Astrocyte (in vitro differentiated cells and primary cell): Measurements from ENCODE around the gene DNAH3. TPM values are rescaled to one million over a fixed set of nuclear protein-coding genes. Genes with fewer than 3 reads are reported as not detected.

ENCODE experiments used
- DNase-seq: peaks from one replicate; pipeline ENCODE4 v3.0.0-alpha.2; 2010; ENCODE audit warnings: low read depth
- FAIRE-seq: peaks from 2 replicates; lab custom pipeline; 2011; peaks lifted over from hg19 to GRCh38; lab: Jason Lieb, UNC
- H2AFZ ChIP-seq: 2 replicates; pipeline ENCODE4 v1.6.0; 2012; ENCODE audit warnings: low read depth, low read length, inconsistent platforms
- H3K27ac ChIP-seq: 2 replicates; pipeline ENCODE4 v1.5.1; 2011; ENCODE audit warnings: low read depth, low read length, inconsistent platforms
- H3K27me3 ChIP-seq: 2 replicates; pipeline ENCODE4 v1.6.0; 2011; ENCODE audit warnings: low read length, inconsistent platforms; ENCODE audit not compliant: insufficient read depth
- H3K36me3 ChIP-seq: 2 replicates; pipeline ENCODE4 v1.5.1; 2011; ENCODE audit warnings: low read length, inconsistent platforms; ENCODE audit not compliant: insufficient read depth
- H3K4me1 ChIP-seq: 2 replicates; pipeline ENCODE4 v1.5.1; 2011; ENCODE audit warnings: low read length, inconsistent platforms; ENCODE audit not compliant: insufficient read depth
- H3K4me2 ChIP-seq: 2 replicates; pipeline ENCODE4 v1.6.0; 2012; ENCODE audit warnings: low read length, inconsistent platforms
- H3K4me3 ChIP-seq: 2 replicates; pipeline ENCODE4 v1.5.1; 2011; ENCODE audit warnings: low read depth, mild to moderate bottlenecking, low read length, inconsistent platforms; ENCODE audit not compliant: insufficient read depth
- H3K79me2 ChIP-seq: 2 replicates; pipeline ENCODE4 v1.6.0; 2012; ENCODE audit warnings: mild to moderate bottlenecking, low read length, inconsistent platforms; ENCODE audit not compliant: insufficient read depth
- H3K9ac ChIP-seq: 2 replicates; pipeline ENCODE4 v1.6.0; 2012; ENCODE audit warnings: mild to moderate bottlenecking, low read length, inconsistent platforms
- H3K9me3 ChIP-seq: 2 replicates; pipeline ENCODE4 v1.5.1; 2012; ENCODE audit warnings: low read depth, mild to moderate bottlenecking, low read length, inconsistent platforms; ENCODE audit not compliant: insufficient read depth
- H4K20me1 ChIP-seq: 2 replicates; pipeline ENCODE4 v1.6.0; 2012; ENCODE audit warnings: low read length, inconsistent platforms; ENCODE audit not compliant: insufficient read depth
- H3K27ac Mint-ChIP-seq: one replicate; pipeline ENCODE4 v1.8.0; 2021; ENCODE audit warnings: mild to moderate bottlenecking, mixed read lengths; ENCODE audit not compliant: unreplicated experiment
- H3K27me3 Mint-ChIP-seq: one replicate; pipeline ENCODE4 v1.8.0; 2021; ENCODE audit warnings: low read depth, mixed read lengths; ENCODE audit not compliant: unreplicated experiment
- H3K36me3 Mint-ChIP-seq: one replicate; pipeline ENCODE4 v1.8.0; 2021; ENCODE audit warnings: low read depth, mixed read lengths; ENCODE audit not compliant: unreplicated experiment
- H3K4me1 Mint-ChIP-seq: one replicate; pipeline ENCODE4 v1.8.0; 2021; ENCODE audit warnings: low read depth, mixed read lengths; ENCODE audit not compliant: unreplicated experiment
- H3K4me3 Mint-ChIP-seq: one replicate; pipeline ENCODE4 v1.8.0; 2021; ENCODE audit warnings: mild to moderate bottlenecking, moderate library complexity, mixed read lengths; ENCODE audit not compliant: unreplicated experiment
- H3K9me3 Mint-ChIP-seq: one replicate; pipeline ENCODE4 v1.8.0; 2021; ENCODE audit warnings: mild to moderate bottlenecking, mixed read lengths; ENCODE audit not compliant: unreplicated experiment
- CTCF ChIP-seq: IDR thresholded peaks from 2 replicates; pipeline ENCODE4 v1.5.1; 2011; ENCODE audit warnings: low read depth, mild to moderate bottlenecking, inconsistent platforms, low read length, moderate library complexity; ENCODE audit not compliant: insufficient read depth
- EZH2 ChIP-seq: IDR thresholded peaks from 2 replicates; pipeline ENCODE4 v1.6.1; 2012; ENCODE audit warnings: mild to moderate bottlenecking, low read length, inconsistent platforms; ENCODE audit not compliant: insufficient read depth
- total RNA-seq: library from RNA; stranded (reverse); gene quantifications from 2 replicates; pipeline ENCODE4 v1.2.1, GENCODE V29; 2021

DNAH3 gene
- total RNA-seq, 1 donor from 2014 or later = not detected

- Histone ChIP-seq H3K27me3 (no peaks in the 10 kb centered on the region), H3K79me2 (no peaks in the 10 kb centered on the region), H4K20me1 (no peaks in the 10 kb centered on the region), H3K27ac (no peak overlapping the region), H3K4me1 (peaks cover 5% of the 10 kb centered on the region), H3K9me3 (no peaks in the 10 kb centered on the region), H3K36me3 (no peaks in the 10 kb centered on the region), H3K4me2 (no peak overlapping the region), H3K4me3 (no peak overlapping the region), H2AFZ (no peak overlapping the region), H3K9ac (no peak overlapping the region)
- Mint-ChIP-seq H3K4me3 (no peak overlapping the region), H3K27ac (no peak overlapping the region), H3K4me1 (peaks cover 7% of the 10 kb centered on the region), H3K9me3 (no peaks in the 10 kb centered on the region), H3K36me3 (peaks cover 15% of the 10 kb centered on the region), H3K27me3 (no peaks in the 10 kb centered on the region)
- FAIRE-seq (no peak), DNase-seq (no peak)
- no peak for TF ChIP-seq CTCF
- no peak for TF ChIP-seq EZH2
Measured at GRCh38 chr16:20920091-20920490, 230.6 kb downstream of the DNAH3 start.

DNA sequence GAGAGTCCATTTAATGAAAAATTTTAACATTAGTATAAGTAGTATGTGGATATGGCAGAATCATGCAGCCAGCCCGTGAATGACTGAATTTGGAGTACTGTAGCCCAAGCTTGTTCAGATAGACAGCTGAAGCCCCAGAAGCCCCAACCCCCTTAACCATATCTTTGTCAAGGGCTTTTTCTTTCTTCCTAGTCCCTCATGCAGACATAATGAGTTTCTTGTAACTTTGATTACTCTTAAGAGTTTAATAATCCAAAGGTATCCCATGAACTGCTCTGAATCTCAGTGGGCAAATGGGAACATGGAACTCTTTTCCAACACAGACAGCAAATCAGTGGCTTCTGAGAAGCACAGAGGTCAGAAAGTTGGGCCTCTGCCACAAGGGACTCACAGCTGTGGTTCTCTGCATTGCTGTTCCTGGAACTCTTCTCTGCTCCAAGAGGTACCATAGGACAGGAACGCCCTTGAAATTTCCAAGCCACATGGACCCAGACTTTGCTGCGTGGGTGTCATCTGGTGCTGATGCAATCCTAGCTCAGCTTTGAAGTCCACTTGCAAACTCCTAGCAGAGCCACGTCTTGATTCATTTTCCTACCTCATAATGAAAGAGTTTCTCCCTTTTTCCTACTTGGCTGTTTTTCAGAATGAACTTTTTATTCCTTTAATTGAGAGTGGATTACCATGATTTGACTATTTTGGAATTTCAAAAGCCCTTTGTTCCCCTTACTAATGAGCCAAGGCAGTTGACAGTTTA lies 232.0 kb downstream of the DNAH3 start:
- TF ChIP-seq EZH2 (no peak), CTCF (no peak)
- H3K27me3 Mint-ChIP-seq = no peaks in the 10 kb centered on the region

GRCh38 chr16:20916942-20917341 lies 233.7 kb downstream of the DNAH3 start:
- no peaks in the 10 kb centered on the region for H3K9me3 Mint-ChIP-seq
- H3K36me3 Mint-ChIP-seq = peaks cover 12% of the 10 kb centered on the region
- H4K20me1 ChIP-seq = no peaks in the 10 kb centered on the region
- no peaks in the 10 kb centered on the region for H3K27me3 Mint-ChIP-seq
- no peaks in the 10 kb centered on the region for H3K27me3 ChIP-seq
- FAIRE-seq = no peak
- no peak for DNase-seq
- H3K27ac Mint-ChIP-seq = no peak overlapping the region
- no peak overlapping the region for H3K4me3 ChIP-seq
- no peak overlapping the region for H2AFZ ChIP-seq
- no peak overlapping the region for H3K27ac ChIP-seq
- no peak overlapping the region for H3K4me3 Mint-ChIP-seq
- TF ChIP-seq CTCF (no peak), EZH2 (no peak)
- H3K4me2 ChIP-seq = no peak overlapping the region
- H3K79me2 ChIP-seq = no peaks in the 10 kb centered on the region
- no peaks in the 10 kb centered on the region for H3K9me3 ChIP-seq
- H3K4me1 Mint-ChIP-seq = peaks cover 11% of the 10 kb centered on the region
- H3K4me1 ChIP-seq = peaks cover 15% of the 10 kb centered on the region
- no peak overlapping the region for H3K9ac ChIP-seq
- no peaks in the 10 kb centered on the region for H3K36me3 ChIP-seq

More for the DNA sequence above, 232.0 kb downstream of the DNAH3 start:
- Histone ChIP-seq H3K27me3 (no peaks in the 10 kb centered on the region), H3K36me3 (no peaks in the 10 kb centered on the region), H3K79me2 (no peaks in the 10 kb centered on the region), H3K4me2 (no peak overlapping the region), H2AFZ (no peak overlapping the region), H3K9me3 (no peaks in the 10 kb centered on the region), H3K9ac (no peak overlapping the region), H3K4me3 (no peak overlapping the region), H3K27ac (no peak overlapping the region), H4K20me1 (no peaks in the 10 kb centered on the region), H3K4me1 (peaks cover 10% of the 10 kb centered on the region)
- Mint-ChIP-seq H3K27ac (peak overlapping the region; percentile 12), H3K36me3 (peaks cover 14% of the 10 kb centered on the region), H3K4me1 (peaks cover 9% of the 10 kb centered on the region), H3K9me3 (no peaks in the 10 kb centered on the region), H3K4me3 (no peak overlapping the region)
- FAIRE-seq (no peak), DNase-seq (peak; percentile 84)
